ENCODE results near the gene SLC25A43.
"Not testable (repeated sequence)": the region's sequence is repeated elsewhere in the genome, so short reads cannot be mapped to it uniquely, and the experiment has no call there.

The SLC25A43 gene

DNA sequence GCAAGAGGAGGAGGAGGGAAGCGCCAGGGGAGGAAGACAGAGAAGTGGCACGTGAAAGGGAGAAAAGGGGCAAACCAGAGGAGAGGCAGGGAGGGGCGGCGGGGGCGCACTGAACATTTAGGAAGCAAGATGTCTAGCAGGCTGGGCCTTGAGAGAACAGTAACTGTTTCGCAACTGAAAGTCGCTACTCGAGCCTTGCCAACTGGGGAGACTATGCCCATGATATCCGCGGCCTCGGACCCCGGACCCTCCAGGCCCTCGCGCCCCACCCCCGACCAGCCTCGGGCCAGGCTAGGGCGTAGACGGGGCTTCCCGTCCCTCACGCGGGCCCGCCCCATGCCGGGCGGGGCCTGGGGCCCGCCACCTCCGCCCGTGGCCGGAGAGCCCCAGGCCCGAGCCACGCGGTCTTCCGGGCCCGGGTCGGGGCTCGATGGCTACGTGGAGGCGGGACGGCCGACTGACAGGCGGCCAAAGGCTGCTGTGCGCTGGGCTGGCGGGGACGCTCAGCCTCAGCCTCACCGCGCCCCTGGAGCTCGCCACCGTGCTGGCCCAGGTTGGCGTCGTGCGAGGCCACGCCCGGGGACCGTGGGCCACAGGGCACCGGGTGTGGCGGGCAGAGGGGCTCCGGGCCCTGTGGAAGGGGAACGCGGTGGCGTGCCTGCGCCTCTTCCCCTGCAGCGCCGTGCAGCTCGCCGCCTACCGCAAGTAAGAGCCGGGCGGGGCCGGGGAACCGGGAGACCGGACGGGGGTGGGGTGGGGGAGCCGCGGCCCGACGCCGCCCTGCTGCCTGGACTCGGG is at the start of gene SLC25A43:
SLC25A43 (plus strand) TSS at position 363 of the 798 bp plus-strand sequence; CDS start at position 431, 68 bp downstream.
- TF ChIP-seq, protein P1, sequence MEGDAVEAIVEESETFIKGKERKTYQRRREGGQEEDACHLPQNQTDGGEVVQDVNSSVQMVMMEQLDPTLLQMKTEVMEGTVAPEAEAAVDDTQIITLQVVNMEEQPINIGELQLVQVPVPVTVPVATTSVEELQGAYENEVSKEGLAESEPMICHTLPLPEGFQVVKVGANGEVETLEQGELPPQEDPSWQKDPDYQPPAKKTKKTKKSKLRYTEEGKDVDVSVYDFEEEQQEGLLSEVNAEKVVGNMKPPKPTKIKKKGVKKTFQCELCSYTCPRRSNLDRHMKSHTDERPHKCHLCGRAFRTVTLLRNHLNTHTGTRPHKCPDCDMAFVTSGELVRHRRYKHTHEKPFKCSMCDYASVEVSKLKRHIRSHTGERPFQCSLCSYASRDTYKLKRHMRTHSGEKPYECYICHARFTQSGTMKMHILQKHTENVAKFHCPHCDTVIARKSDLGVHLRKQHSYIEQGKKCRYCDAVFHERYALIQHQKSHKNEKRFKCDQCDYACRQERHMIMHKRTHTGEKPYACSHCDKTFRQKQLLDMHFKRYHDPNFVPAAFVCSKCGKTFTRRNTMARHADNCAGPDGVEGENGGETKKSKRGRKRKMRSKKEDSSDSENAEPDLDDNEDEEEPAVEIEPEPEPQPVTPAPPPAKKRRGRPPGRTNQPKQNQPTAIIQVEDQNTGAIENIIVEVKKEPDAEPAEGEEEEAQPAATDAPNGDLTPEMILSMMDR (IDR thresholded peaks at IDR 0.05) = no peak
- Mint-ChIP-seq H3K27me3 (ENCODE audit: low read depth, poor library complexity) (no peaks in the 10 kb centered on the region), H3K36me3 (ENCODE audit: low read depth) (no peaks in the 10 kb centered on the region), H3K27ac (no peak within 1 kb of the TSS), H3K9me3 (peaks cover 49% of the 10 kb centered on the region), H3K4me3 (peak within 1 kb of the TSS; percentile 81), H3K4me1 (no peaks in the 10 kb centered on the region)
- DNase-seq = peak; percentile 42

DNA sequence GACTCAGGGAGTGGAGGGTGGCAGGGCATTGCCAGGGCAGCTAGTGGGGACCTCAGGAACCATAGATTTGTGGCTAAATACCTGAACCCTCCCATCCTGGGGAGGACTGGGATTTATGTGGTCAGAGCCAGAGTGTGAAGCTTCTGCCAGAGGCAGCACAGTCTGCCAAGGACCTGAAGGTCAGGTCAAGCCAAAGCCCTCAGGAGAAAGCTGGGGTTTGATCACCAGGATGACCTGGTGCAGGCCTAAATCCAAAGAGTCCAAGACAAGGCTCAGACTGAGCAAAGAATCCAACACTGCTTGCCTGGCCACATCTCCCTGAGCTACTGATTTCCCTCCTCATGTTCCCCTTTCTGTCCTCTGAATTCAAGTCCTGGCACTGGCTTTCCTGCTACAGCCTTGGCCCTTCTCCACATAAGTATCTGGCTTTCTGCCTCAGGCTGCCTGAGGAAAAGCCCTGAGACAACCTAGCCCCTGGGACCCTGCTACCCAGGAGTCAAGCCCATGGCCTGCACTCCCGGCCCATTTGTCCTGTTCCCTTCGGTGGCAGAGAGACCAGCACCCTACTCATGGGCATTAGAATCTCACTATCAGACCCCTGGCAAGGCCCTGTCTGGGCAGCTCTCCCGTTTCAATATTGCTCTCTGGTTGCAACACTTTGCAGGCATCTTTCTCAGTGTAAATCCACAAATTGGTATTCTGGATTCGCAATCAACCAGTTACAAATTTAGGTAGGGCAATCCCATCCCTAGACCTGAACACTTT is 39.3 kb upstream of the SLC25A43 start:
- Mint-ChIP-seq H3K27me3 (ENCODE audit: low read depth, poor library complexity) (peaks cover 5% of the 10 kb centered on the region), H3K4me3 (no peak overlapping the region), H3K27ac (no peak overlapping the region), H3K4me1 (no peaks in the 10 kb centered on the region), H3K36me3 (ENCODE audit: low read depth) (no peaks in the 10 kb centered on the region), H3K9me3 (peaks cover 51% of the 10 kb centered on the region)
- TF ChIP-seq, protein P1 (IDR thresholded peaks at IDR 0.05) = no peak
- DNase-seq = no peak

DNA sequence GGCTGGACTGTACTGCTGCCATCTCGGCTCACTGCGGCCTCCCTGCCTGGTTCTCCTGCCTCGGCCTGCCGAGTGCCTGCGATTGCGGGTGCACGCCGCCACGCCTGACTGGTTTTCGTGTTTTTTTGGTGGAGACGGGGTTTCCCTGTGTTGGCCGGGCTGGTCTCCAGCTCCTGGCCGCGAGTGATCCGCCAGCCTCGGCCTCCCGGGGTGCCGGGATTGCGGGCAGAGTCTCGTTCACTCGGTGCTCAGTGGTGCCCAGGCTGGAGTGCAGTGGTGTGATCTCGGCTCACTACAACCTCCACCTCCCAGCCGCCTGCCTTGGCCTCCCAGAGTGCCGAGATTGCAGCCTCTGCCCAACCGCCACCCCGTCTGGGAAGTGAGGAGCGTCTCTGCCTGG is 37.7 kb upstream of the SLC25A43 start:
- H3K27ac Mint-ChIP-seq; H3K36me3 Mint-ChIP-seq (ENCODE audit: low read depth); H3K4me1 Mint-ChIP-seq; H3K27me3 Mint-ChIP-seq (ENCODE audit: low read depth, poor library complexity); H3K4me3 Mint-ChIP-seq; DNase-seq: not testable (repeated sequence)
- H3K9me3 Mint-ChIP-seq = peaks cover 60% of the 10 kb centered on the region

DNA sequence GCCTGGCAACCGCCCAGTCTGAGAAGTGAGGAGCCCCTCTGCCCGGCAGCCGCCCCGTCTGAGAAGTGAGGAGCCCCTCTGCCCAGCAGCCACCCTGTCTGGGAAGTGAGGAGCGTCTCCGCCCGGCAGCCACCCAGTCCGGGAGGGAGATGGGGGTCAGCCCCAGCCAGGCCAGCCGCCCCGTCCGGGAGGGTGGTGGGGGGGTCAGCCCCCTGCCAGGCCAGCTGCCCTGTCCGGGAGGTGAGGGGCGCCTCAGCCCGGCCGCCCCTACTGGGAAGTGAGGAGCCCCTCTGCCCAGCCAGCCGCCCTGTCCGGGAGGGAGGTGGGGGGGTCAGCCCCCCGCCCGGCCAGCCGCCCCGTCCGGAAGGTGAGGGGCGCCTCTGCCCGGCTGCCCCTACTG is 37.1 kb upstream of the SLC25A43 start:
- H3K27me3 Mint-ChIP-seq (ENCODE audit: low read depth, poor library complexity); H3K4me1 Mint-ChIP-seq; DNase-seq; H3K4me3 Mint-ChIP-seq; H3K36me3 Mint-ChIP-seq (ENCODE audit: low read depth); H3K27ac Mint-ChIP-seq: not testable (repeated sequence)
- peaks cover 65% of the 10 kb centered on the region for H3K9me3 Mint-ChIP-seq

DNA sequence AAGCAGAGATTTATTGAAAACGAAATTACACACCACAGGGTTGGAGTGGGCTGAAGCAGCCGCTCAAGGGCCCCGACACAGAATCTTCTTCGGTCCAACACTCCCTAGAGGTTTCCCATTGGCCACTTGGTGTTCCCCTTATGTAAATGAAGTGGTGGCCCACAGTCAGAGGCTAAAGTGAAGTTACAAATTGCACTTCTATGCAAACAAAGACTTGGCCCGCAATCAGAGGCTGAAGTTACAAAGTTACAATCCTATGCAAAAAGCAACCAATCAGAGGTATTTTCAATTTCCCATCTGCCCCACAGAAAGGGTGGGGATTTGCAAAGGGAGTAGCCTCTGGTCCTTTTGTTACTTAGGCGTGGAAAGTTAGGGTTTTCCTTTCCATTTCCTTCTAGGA is 35.7 kb upstream of the SLC25A43 start:
- H3K27me3 Mint-ChIP-seq (ENCODE audit: low read depth, poor library complexity) = peaks cover 8% of the 10 kb centered on the region
- H3K27ac Mint-ChIP-seq = no peak overlapping the region
- TF ChIP-seq, protein P1 (IDR thresholded peaks at IDR 0.05) = no peak
- H3K4me1 Mint-ChIP-seq = no peaks in the 10 kb centered on the region
- H3K9me3 Mint-ChIP-seq = peaks cover 65% of the 10 kb centered on the region
- no peak for DNase-seq
- H3K36me3 Mint-ChIP-seq (ENCODE audit: low read depth) = no peaks in the 10 kb centered on the region
- no peak overlapping the region for H3K4me3 Mint-ChIP-seq

DNA sequence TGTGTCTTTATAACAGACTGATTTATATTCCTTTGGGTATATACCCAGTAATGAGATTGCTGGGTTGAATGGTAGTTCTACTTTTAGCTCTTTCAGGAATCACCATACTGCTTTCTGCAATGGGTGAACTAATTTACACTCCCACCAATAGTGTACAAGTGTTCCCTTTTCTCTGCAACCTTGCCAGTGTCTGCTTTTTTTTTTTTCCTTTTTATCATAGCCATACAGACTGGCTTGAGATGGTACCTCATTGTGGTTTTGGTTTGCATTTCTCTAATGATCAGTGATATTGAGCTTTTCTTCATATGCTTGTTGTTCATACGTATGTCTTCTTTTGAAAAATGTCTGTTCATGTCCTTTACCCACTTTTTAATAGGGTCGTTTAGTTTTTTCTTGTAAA is 27.3 kb upstream of the SLC25A43 start:
- H3K27me3 Mint-ChIP-seq (ENCODE audit: low read depth, poor library complexity); H3K4me1 Mint-ChIP-seq; DNase-seq: not testable (repeated sequence)

DNA sequence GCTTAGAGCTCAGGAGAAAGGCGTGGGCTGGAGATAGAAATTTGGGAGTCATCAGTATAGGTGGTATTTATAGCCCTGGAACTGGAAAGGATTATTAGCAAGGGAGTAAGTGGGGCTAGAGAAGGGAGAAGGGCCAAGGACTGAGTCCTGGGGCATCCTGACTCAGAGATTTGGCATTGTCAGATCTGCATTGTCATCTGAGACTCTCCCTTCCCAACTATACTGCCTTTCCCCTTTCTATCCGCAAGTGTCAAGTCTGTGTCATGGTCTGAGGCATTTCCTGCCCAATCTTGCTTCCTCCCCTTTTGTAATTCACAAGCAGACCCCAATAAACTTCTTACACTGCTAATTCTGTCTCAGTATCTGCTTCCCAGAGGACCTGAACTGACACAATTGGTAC is 24.4 kb upstream of the SLC25A43 start:
- Mint-ChIP-seq H3K9me3 (peaks cover 36% of the 10 kb centered on the region), H3K27me3 (ENCODE audit: low read depth, poor library complexity) (peaks cover 2% of the 10 kb centered on the region), H3K27ac (no peak overlapping the region), H3K36me3 (ENCODE audit: low read depth) (no peaks in the 10 kb centered on the region), H3K4me1 (no peaks in the 10 kb centered on the region), H3K4me3 (no peak overlapping the region)
- TF ChIP-seq, protein P1 (IDR thresholded peaks at IDR 0.05) = no peak
- no peak for DNase-seq

More for the DNA sequence above, 27.3 kb upstream of the SLC25A43 start:
- H3K9me3 Mint-ChIP-seq = peaks cover 34% of the 10 kb centered on the region
- not testable (repeated sequence) for H3K27ac Mint-ChIP-seq; H3K4me3 Mint-ChIP-seq; H3K36me3 Mint-ChIP-seq (ENCODE audit: low read depth)
